HG03457 (cell line): Measurements from ENCODE around the gene PALLD.

Experiments
- ATAC-seq: cut with Tn5 transposase; IDR thresholded peaks from one replicate; pipeline ENCODE4 v1.9.1; 2021; ENCODE audit warnings: moderate number of reproducible peaks; ENCODE audit not compliant: unreplicated experiment

Gene PALLD

GRCh38 chr4:168585168-168586091 is 88.6 kb downstream of the PALLD start:
- ATAC-seq = peak; percentile 85

- no peak for ATAC-seq
Observed at GRCh38 chr4:168586926-168587325, 90.1 kb downstream of the PALLD start.

GRCh38 chr4:168587411-168588125 is 90.7 kb downstream of the PALLD start:
- ATAC-seq = no peak

- no peak for ATAC-seq
Observed at GRCh38 chr4:168588916-168589531, 92.2 kb downstream of the PALLD start.

GRCh38 chr4:168592676-168593075 is 95.8 kb downstream of the PALLD start:
- ATAC-seq = no peak

GRCh38 chr4:168593399-168593798 is 96.5 kb downstream of the PALLD start:
- ATAC-seq = no peak

- ATAC-seq = no peak
Observed at GRCh38 chr4:168594121-168594520, 97.3 kb downstream of the PALLD start.

- no peak for ATAC-seq
Observed at GRCh38 chr4:168598191-168598590, 101.3 kb downstream of the PALLD start.

GRCh38 chr4:168600796-168601583 is 104.1 kb downstream of the PALLD start:
- no peak for ATAC-seq

- ATAC-seq = no peak
Observed at GRCh38 chr4:168601899-168602298, 105.0 kb downstream of the PALLD start.

GRCh38 chr4:168604496-168605373 is 107.9 kb downstream of the PALLD start:
- no peak for ATAC-seq

GRCh38 chr4:168605411-168605810 is 108.6 kb downstream of the PALLD start:
- no peak for ATAC-seq

GRCh38 chr4:168607215-168607614 is 110.4 kb downstream of the PALLD start:
- no peak for ATAC-seq

- no peak for ATAC-seq
Observed at GRCh38 chr4:168608771-168609170, 111.9 kb downstream of the PALLD start.

- no peak for ATAC-seq
Observed at GRCh38 chr4:168609369-168609768, 112.5 kb downstream of the PALLD start.

GRCh38 chr4:168610911-168611530 is 114.2 kb downstream of the PALLD start:
- ATAC-seq = no peak

- ATAC-seq = no peak
Observed at GRCh38 chr4:168612450-168613135, 115.7 kb downstream of the PALLD start.

GRCh38 chr4:168613869-168614268 is 117.0 kb downstream of the PALLD start:
- no peak for ATAC-seq
